K562 (cell line): ENCODE results near the gene ZNF839. TPM values are rescaled to one million over a fixed set of nuclear protein-coding genes. Genes with fewer than 3 reads are reported as not detected.

Experiments used
- ARID4B ChIP-seq: sonication (generic); formaldehyde crosslinking; IDR thresholded peaks from 2 replicates; pipeline ENCODE4 v1.8.0; 2022; ENCODE audit warnings: mild to moderate bottlenecking, missing genetic modification reagents
- BCL6 ChIP-seq: fragments of 250-450 bp; sonication (Bioruptor Pico); IDR thresholded peaks from 2 replicates; pipeline ENCODE4 v1.4.0; 2020
- CBX3 ChIP-seq, 2 experiments: IDR thresholded peaks; 1 replicate in 1 of 2; 2 replicates in 1 of 2; pipeline ENCODE4 v1.6.1; 2012; ENCODE audit warnings: inconsistent platforms in 2 of 2, low read length in 2 of 2, borderline replicate concordance in 1 of 2, control low read depth in 1 of 2
- CREB3 ChIP-seq: fragments of 450-650 bp; conservative IDR thresholded peaks from 2 replicates; pipeline ENCODE4 v1.6.1; 2016; ENCODE audit warnings: missing genetic modification characterization, low read depth, mild to moderate bottlenecking, missing compliant biosample characterization, moderate library complexity
- CREBBP ChIP-seq: IDR thresholded peaks from one replicate; pipeline ENCODE4 v1.6.1; 2012; ENCODE audit warnings: low read depth, mild to moderate bottlenecking, control low read depth, inconsistent platforms, low read length
- CXXC5 ChIP-seq: fragments of 250-450 bp; sonication (Bioruptor Pico); IDR thresholded peaks from 2 replicates; pipeline ENCODE4 v1.8.0; 2022; ENCODE audit warnings: inconsistent platforms, mild to moderate bottlenecking, moderate library complexity
- ETV1 ChIP-seq: fragments of 450-650 bp; conservative IDR thresholded peaks from 2 replicates; pipeline ENCODE4 v1.6.1; 2016; ENCODE audit warnings: missing genetic modification characterization, control low read depth, low read depth, missing compliant biosample characterization
- HDAC6 ChIP-seq: IDR thresholded peaks from 2 replicates; pipeline ENCODE4 v1.6.1; 2012; ENCODE audit warnings: low read depth, mild to moderate bottlenecking, control low read depth, inconsistent platforms, low read length, moderate library complexity
- KLF13 ChIP-seq: fragments of 450-650 bp; IDR thresholded peaks from 2 replicates; pipeline ENCODE4 v1.6.1; 2016; ENCODE audit warnings: missing genetic modification characterization, low read depth, mild to moderate bottlenecking, missing compliant biosample characterization, moderate library complexity, borderline replicate concordance
- KLF16 ChIP-seq: IDR thresholded peaks from 2 replicates; pipeline ENCODE4 v1.6.1; 2016; ENCODE audit warnings: antibody characterized with exemption
- MBD2 ChIP-seq: sonication (generic); IDR thresholded peaks from 2 replicates; pipeline ENCODE4 v1.6.1; 2016; ENCODE audit warnings: low read depth, borderline replicate concordance
- MTA3 ChIP-seq: fragments of 450-650 bp; formaldehyde crosslinking; IDR thresholded peaks from 2 replicates; pipeline ENCODE4 v1.6.1; 2017; ENCODE audit warnings: mild to moderate bottlenecking, borderline replicate concordance
- NEUROD1 ChIP-seq: fragments of 150-350 bp; IDR thresholded peaks from 2 replicates; pipeline ENCODE4 v1.6.1; 2014; ENCODE audit warnings: borderline replicate concordance, low read length, low read depth; ENCODE audit not compliant: partially characterized antibody
- NRF1 ChIP-seq, 2 experiments: fragments of 450-650 bp; IDR thresholded peaks in 1 of 2; conservative IDR thresholded peaks in 1 of 2; 2 replicates each; pipeline ENCODE4 v1.6.1; 2014; ENCODE audit warnings: mild to moderate bottlenecking in 2 of 2
- RB1 ChIP-seq: fragments of 450-650 bp; IDR thresholded peaks from 2 replicates; pipeline ENCODE4 v1.6.1; 2017; ENCODE audit warnings: low read depth, mild to moderate bottlenecking
- RBBP5 ChIP-seq: fragments of 200-600 bp; sonication (generic); IDR thresholded peaks from 2 replicates; pipeline ENCODE4 v1.6.1; 2012; ENCODE audit warnings: borderline replicate concordance, mild to moderate bottlenecking, low read length, control low read depth, inconsistent platforms; ENCODE audit not compliant: insufficient read depth, poor library complexity, severe bottlenecking
- RBFOX2 ChIP-seq: fragments of 200-400 bp; formaldehyde crosslinking; IDR thresholded peaks from 2 replicates; pipeline ENCODE4 v1.6.1; 2017; ENCODE audit warnings: low read depth, mild to moderate bottlenecking, low read length, moderate library complexity
- SRSF9 ChIP-seq: fragments of 200-400 bp; formaldehyde crosslinking; IDR thresholded peaks from 2 replicates; pipeline ENCODE4 v1.6.1; 2017; ENCODE audit warnings: low read depth, low read length, borderline replicate concordance
- YY1 ChIP-seq, 3 experiments: IDR thresholded peaks; 2 replicates each; pipeline ENCODE4 v1.6.1; 2011; ENCODE audit warnings: low read length in 2 of 3, mild to moderate bottlenecking in 2 of 3, moderate library complexity in 2 of 3, borderline replicate concordance in 1 of 3, control low read depth in 1 of 3, low read depth in 1 of 3; ENCODE audit not compliant: insufficient read depth in 3 of 3, insufficient replicate concordance in 2 of 3, control insufficient read depth in 1 of 3, insufficient read length in 1 of 3; ENCODE audit errors: extremely low read depth in 1 of 3
- ZNF511 ChIP-seq: sonication (generic); formaldehyde crosslinking; IDR thresholded peaks from 2 replicates; pipeline ENCODE4 v1.8.0; 2022; ENCODE audit warnings: mild to moderate bottlenecking, missing genetic modification reagents
- polyA plus RNA-seq, 8 experiments: library from polyadenylated mRNA; depleted of rRNA in 4 of 8; stranded (reverse) in 5 of 8; unstranded in 3 of 8; fragments of >200 nt; fragmentation: Nextera tagmentation in 2 of 8; fragmentation: Illumina TruSeq in 1 of 8; extraction: Ambion mirVana in 2 of 8; extraction: Trizol in 1 of 8; gene quantifications; 2 replicates each; pipeline versions ENCODE4 v1.2.1 to v1.2.3, GENCODE V29; 2011 to 2014; ENCODE audit warnings: inconsistent platforms in 1 of 8, missing spikeins in 1 of 8
- total RNA-seq, 7 experiments: library from RNA; depleted of rRNA in 6 of 7; stranded (reverse); fragments of >200 nt in 6 of 7; fragmentation: Illumina TruSeq in 2 of 7; extraction: Trizol in 2 of 7; gene quantifications; 2 replicates each; pipeline versions ENCODE4 v1.2.1 to v1.2.3, GENCODE V29; 2011 to 2021; ENCODE audit warnings: low replicate concordance in 1 of 7

ZNF839 gene
- total and polyA plus RNA-seq, 9 of the 15 experiments (the other 6 are each of a cell fraction or from before 2014, with no cell fraction given): 0.42 to 8.4 (median 5.7) TPM

GRCh38 chr14:102319351-102320032 lies at the start of gene ZNF839 (continued):
- TF ChIP-seq ARID4B (peak; percentile 43; the same call in 1 of the 2 replicates), SRSF9 (no peak), ETV1 (no peak), MTA3 (peak; percentile 99), KLF13 (0 out of 2 replicates have a peak, but pooled peaks have one; percentile 34), MBD2 (peak; percentile 26; the same call in 1 of the 2 replicates), RB1 (peak; percentile 80), ZNF511 (CRISPR knock-in tag) (no peak), HDAC6 (no peak), CBX3 (IDR thresholded peaks at IDR 0.05; ENCODE audit: borderline replicate concordance in 1 of 2, low read length in 2 of 2) (no peak), CXXC5 (CRISPR knock-in tag) (peak; percentile 83), NEUROD1 (peak; percentile 68), YY1 (IDR thresholded peaks at IDR 0.05; ENCODE audit: borderline replicate concordance in 1 of 3, control insufficient read depth in 1 of 3, extremely low read depth in 1 of 3, insufficient read depth in 3 of 3, insufficient read length in 1 of 3, insufficient replicate concordance in 2 of 3, low read depth in 1 of 3, low read length in 2 of 3) (peak; percentile 45 to 94 (median 90)), RBFOX2 (peak; percentile 73), RBBP5 (peak; percentile 80), CREB3 (tag) (no peak), NRF1 (conservative IDR thresholded peaks at IDR 0.05 in 1 of 2, IDR thresholded peaks at IDR 0.05 in 1 of 2) (no peak), CREBBP (no peak), KLF16 (peak; percentile 72), BCL6 (no peak)
